Hematopoietic multipotent progenitor cell treated with erythropoietin and hydrocortisone succinate and interleukin-3 and kit ligand, for 6 days (in vitro differentiated cells): ENCODE results near the gene PCDH15.

Source experiments
- DNase-seq: peaks from one replicate; pipeline ENCODE4 v3.0.0-alpha.2; 2015

PCDH15 gene

GRCh38 chr10:54702583-54703485 is 98.2 kb downstream of the PCDH15 start:
- DNase-seq: no peak

GRCh38 chr10:54691331-54691730 is 109.7 kb downstream of the PCDH15 start:
- DNase-seq: no peak

GRCh38 chr10:54682554-54682953 is 118.5 kb downstream of the PCDH15 start:
- DNase-seq: no peak

- no peak for DNase-seq
Measured at GRCh38 chr10:54681136-54681535, 119.9 kb downstream of the PCDH15 start.

- DNase-seq: no peak
Measured at GRCh38 chr10:54667136-54667535, 133.9 kb downstream of the PCDH15 start.

GRCh38 chr10:54666192-54666591 is 134.8 kb downstream of the PCDH15 start:
- DNase-seq: no peak

GRCh38 chr10:54665095-54665494 is 135.9 kb downstream of the PCDH15 start:
- no peak for DNase-seq

- DNase-seq: no peak
Measured at GRCh38 chr10:54660397-54660796, 140.6 kb downstream of the PCDH15 start.

GRCh38 chr10:54656643-54657042 is 144.4 kb downstream of the PCDH15 start:
- DNase-seq: no peak

GRCh38 chr10:54653518-54653917 is 147.5 kb downstream of the PCDH15 start:
- DNase-seq: no peak

GRCh38 chr10:54650547-54650946 is 150.5 kb downstream of the PCDH15 start:
- DNase-seq: no peak

- no peak for DNase-seq
Measured at GRCh38 chr10:54622017-54622416, 179.0 kb downstream of the PCDH15 start.

GRCh38 chr10:54620352-54620751 is 180.7 kb downstream of the PCDH15 start:
- DNase-seq: no peak

- no peak for DNase-seq
Measured at GRCh38 chr10:54614072-54614471, 187.0 kb downstream of the PCDH15 start.

GRCh38 chr10:54613162-54613561 is 187.9 kb downstream of the PCDH15 start:
- no peak for DNase-seq

- no peak for DNase-seq
Measured at GRCh38 chr10:54609423-54609822, 191.6 kb downstream of the PCDH15 start.

GRCh38 chr10:54607983-54608382 is 193.0 kb downstream of the PCDH15 start:
- no peak for DNase-seq

- DNase-seq: no peak
Measured at GRCh38 chr10:54594289-54594688, 206.7 kb downstream of the PCDH15 start.

- DNase-seq: no peak
Measured at GRCh38 chr10:54587971-54588370, 213.1 kb downstream of the PCDH15 start.

GRCh38 chr10:54585572-54585971 is 215.5 kb downstream of the PCDH15 start:
- no peak for DNase-seq

- no peak for DNase-seq
Measured at GRCh38 chr10:54577682-54578081, 223.3 kb downstream of the PCDH15 start.

- no peak for DNase-seq
Measured at GRCh38 chr10:54576541-54576940, 224.5 kb downstream of the PCDH15 start.

GRCh38 chr10:54559498-54559897 is 241.5 kb downstream of the PCDH15 start:
- DNase-seq: no peak

- DNase-seq: no peak
Measured at GRCh38 chr10:54554028-54554427, 247.0 kb downstream of the PCDH15 start.

- DNase-seq: no peak
Measured at GRCh38 chr10:54550016-54550415, 251.0 kb downstream of the PCDH15 start.
